Glomerular visceral epithelial cell (primary cell): Measurements from ENCODE around the gene PDE6G.
A peak's percentile ranks its signal among the peaks of the same experiment; 100 is the strongest.

Source experiments
- DNase-seq: peaks from one replicate; pipeline ENCODE4 v3.0.0-alpha.2; 2016; ENCODE audit errors: extremely low spot score

PDE6G gene

GRCh38 chr17:81662002-81662401 lies 5.7 kb upstream of the PDE6G start:
- no peak for DNase-seq

GRCh38 chr17:81660441-81660840 lies 4.1 kb upstream of the PDE6G start:
- DNase-seq: no peak

- no peak for DNase-seq
These were observed 2.7 kb upstream of the PDE6G start for GRCh38 chr17:81659038-81659437.

DNA sequence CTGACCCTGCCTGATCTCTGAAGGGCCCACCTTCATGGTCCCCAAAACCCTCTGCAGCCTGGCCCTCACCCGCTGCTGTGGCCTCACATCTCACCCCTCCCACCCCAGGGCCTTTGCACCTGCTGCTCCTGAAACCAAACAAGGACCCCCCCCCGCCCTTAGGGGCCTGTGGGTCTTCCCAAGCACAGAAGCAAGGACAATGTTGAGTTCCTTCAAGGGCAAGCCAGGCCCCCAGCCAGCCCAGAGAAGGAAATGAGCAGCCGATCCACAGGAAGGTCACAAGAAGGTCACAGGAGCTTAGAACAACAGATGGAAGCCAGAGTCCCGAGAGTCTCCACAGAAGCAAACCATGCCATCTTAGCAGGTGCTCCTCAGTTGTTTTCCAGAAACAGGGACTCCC lies 493 bp upstream of the PDE6G start:
- no peak for DNase-seq

GRCh38 chr17:81655378-81656117 lies 794 bp downstream of the PDE6G start:
- DNase-seq: no peak

DNA sequence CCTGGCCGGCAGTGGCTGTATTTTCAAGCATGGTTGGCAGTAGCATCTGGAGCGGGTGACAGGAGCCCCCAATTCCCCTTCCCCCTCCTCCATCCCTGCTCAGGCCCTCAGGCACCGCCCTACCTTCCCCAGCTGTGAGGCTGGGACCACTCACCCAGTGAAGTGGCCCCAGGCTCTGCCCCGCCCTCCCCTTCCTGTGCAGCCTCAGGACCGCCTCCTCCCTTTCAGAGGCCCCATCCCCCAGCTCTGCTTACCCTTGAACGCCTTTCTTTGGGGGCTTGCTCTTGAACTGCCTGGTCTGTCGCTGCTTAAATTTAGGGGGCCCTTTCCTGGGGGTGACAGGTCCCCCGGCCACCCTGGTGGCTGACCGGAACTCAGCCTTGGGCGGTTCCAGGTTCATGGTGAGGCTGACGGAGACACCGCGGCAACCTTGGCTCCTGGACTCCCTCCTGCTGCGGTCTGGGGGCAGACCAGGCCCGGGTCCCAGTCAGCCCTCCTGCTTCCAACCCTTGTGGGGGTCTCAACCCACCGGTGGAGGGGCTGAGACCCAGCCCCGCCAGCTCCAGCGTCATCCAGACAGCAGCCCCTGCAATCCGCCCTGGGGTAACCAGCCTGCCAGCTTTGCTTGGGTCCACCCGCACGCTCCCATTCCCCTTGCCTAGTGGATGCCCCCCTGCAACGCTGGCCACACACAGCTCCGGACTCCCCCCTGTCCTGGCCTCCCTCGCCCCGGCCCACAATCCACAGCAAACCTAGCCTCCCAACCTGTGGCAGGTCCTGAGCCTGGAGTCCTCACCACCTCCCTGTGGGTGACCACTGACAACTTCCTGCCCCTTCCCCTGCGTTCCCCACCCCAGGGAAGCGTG lies 3.2 kb downstream of the PDE6G start:
- no peak for DNase-seq

DNA sequence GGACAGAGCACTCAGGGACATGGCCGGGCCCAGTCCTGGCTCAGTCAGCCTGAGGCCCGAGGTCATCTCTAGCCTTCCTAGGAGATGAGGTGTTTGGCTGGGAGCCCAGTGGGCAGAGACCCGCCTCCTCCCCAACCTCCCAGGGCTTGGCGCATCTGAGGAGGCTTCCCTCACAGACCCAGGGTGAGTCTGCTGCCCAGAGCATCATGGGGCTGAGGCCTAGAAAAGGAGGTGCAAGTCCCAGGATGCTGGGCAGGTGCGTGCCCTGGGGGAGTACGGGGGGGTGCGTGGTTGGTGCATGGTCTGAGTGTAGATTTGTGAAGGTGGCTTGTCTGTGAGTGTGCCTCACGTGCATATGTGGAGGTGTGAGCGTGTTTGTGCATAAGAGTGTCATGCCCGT lies 4.7 kb downstream of the PDE6G start:
- peak; percentile 94 for DNase-seq

DNA sequence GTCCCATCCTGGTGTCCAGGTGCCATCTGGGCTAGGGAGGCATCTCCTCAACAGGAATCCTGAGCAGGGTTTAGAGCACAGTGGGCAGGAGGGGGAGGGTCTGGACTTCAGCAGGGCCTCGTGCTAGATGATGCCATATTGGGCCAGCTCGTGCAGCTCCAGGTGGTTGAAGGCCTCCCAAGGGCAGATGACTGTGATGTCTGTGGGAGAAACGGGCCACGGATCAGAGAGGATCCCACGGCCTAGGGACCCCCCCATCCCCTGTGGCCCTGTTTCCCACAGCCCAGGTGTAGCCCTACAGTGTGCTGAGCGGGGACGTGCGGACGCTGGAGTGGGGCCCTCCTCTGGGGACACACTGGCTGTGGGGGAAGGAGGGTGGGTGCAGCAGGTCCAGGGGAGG lies 5.4 kb downstream of the PDE6G start:
- DNase-seq: no peak

DNA sequence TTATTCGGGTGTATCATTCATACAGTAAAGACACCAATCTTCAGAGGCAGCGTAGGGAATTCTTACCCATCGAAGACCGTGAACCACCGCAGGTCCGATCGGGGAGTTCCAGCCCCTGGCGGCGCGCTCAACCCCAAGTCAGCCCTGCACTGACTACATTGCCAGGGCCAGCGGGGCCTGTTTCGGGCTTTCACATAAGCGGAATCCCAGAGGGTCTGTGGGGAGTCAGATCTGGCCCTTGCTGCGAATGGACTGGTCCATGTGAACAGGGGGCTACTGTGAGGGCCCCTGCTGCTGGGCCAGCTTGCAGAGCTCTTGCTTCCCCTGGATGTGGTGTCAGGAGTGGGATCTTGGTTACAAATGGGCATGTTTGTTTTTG lies 7.6 kb downstream of the PDE6G start:
- DNase-seq: no peak

DNA sequence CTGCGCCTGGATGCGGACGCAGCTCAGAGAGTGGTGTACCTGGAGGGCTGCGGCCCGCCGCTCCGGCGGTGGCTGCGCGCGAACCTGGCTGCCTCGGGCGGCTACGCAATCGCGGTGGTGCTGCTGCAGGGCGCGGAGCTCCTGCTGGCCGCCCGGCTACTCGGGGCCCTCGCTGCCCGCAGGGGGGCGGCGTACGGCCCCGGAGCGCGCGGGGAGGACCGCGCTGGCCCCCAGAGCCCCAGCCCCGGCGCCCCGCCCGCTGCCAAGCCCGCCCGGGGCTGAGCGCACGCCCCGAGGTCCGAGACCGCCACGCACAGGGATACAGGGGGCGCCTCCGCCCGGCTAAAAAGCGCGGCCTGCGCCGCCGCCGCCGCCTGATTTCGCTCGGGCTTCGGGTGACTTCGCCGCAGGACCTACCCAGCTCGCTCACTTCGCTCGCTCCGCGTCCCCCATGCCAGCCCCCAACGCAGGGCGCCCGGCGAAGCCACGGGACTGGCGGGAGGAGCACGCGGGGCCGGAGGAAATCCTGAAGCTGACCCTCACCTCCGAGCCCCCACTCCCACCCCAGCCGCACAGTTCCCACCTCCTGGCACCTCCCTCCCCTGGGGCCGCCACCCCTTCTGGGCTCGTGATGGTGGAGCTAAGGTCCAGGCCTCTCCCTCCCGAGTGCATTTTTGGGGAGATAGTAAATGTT lies 8.2 kb downstream of the PDE6G start:
- DNase-seq: no peak

DNA sequence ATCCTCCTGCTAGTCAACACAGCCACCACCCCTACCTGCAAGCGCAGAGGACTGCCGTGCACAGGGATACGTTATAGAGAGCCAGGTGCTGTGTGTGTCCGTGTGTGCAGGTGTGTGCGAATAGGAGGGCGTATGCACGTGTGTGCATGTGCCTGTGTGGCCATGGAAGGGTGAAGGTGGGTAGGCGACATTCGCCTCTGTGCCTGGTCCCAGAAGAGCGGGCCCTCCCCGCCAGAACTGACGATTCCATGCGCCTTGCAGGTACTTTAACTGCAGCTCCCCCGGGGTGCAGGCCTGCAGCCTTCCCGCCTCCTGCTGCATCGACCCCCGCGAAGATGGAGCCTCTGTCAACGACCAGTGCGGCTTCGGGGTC lies 8.7 kb downstream of the PDE6G start:
- no peak for DNase-seq

- no peak for DNase-seq
These were observed 9.3 kb downstream of the PDE6G start for GRCh38 chr17:81646869-81647600.

GRCh38 chr17:81644976-81645952 lies 11.1 kb downstream of the PDE6G start:
- DNase-seq: no peak

DNA sequence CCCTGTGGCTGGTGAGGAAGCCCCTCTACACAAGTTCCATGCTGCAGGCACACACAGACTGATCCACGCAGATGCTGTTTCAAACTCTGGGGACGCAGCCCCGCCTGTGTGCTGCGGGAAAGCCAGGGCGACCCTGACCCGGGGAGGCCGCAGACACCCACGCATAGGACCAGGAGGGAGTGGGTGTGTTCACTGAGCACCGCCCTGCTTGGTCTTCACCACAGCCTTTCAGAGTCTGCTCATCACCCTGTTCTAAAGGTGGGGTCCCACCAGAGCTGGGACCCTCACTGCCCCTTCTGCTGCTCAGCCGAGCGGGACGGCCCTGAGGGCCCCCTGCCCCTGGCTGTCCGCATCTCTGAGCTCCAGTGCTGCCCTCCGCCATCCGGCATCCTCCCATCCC lies 11.8 kb downstream of the PDE6G start:
- no peak for DNase-seq

- DNase-seq: peak; percentile 61
These were observed 14.4 kb downstream of the PDE6G start for GRCh38 chr17:81641825-81642489.

GRCh38 chr17:81640011-81640410 lies 16.3 kb downstream of the PDE6G start:
- no peak for DNase-seq

DNA sequence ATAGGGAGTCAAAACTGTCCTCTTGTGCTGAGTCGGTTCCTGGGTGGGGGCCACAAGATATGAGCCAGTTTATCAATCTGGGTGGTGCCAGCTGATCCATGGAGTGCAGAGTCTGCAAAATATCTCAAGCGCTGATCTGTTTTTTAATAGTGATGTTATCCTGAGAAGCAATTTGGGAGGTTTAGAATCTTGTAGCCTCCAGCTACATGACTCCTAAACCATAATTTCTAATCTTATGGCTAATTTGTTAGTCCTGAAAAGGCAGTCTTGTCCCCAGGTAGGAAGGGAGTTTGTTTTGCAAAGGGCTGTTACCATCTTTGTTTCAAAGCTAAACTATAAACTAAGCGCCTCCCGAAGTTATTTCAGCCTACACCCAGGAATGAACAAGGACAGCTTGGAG lies 17.7 kb downstream of the PDE6G start:
- DNase-seq: no peak

- peak; percentile 89 for DNase-seq
These were observed 19.6 kb downstream of the PDE6G start, which contains the start of the genes NPLOC4 and TSPAN10 for GRCh38 chr17:81636505-81637288. TSS of gene NPLOC4 (minus strand) at chr17:81637112. CDS start at chr17:81636930, 182 bp downstream. TSS of gene TSPAN10 (plus strand) at chr17:81637196. CDS start at chr17:81642413, 5,217 bp downstream.

- no peak for DNase-seq
These were observed 20.3 kb downstream of the PDE6G start for GRCh38 chr17:81635973-81636504.
